IMR-90 (cell line): ENCODE measurements around the gene LDHD. TPM values are rescaled to one million over a fixed set of nuclear protein-coding genes. Genes with fewer than 3 reads are reported as not detected.

Experiments
- ATAC-seq: fragments of 200-7000 bp; cut with Tn5 transposase; 2 replicates; pipeline ENCODE4 v1.9.1; 2020; ENCODE audit warnings: low read depth, mild to moderate bottlenecking, moderate library complexity
- BruUV-seq: library from RNA; stranded (reverse); fragments of 400-500 nt; replicated peaks from 2 replicates; lab custom pipeline; 2021; lab: Mats Ljungman, UMichigan
- CTCF ChIA-PET: fragments of 300-600 bp; formaldehyde crosslinking; extraction: SDS; loops from one replicate; lab custom pipeline; 2021; ENCODE audit warnings: antibody characterized with exemption; lab: Yijun Ruan, JAX
- POLR2A ChIA-PET: fragments of 300-600 bp; sonication (Branson Sonifier 250); formaldehyde crosslinking; loops from one replicate; lab custom pipeline; 2022; ENCODE audit warnings: antibody characterized with exemption; ENCODE audit not compliant: unreplicated experiment; lab: Charles Lee
- DNase-seq: peaks from one replicate; pipeline ENCODE4 v3.0.0; 2013
- H2AFZ ChIP-seq: replicated peaks from 2 replicates; pipeline ENCODE3; 2013; ENCODE audit warnings: low read length, mild to moderate bottlenecking; ENCODE audit not compliant: poor library complexity
- H2AK5ac ChIP-seq: 2 replicates; pipeline ENCODE4 v1.6.1; 2013; ENCODE audit warnings: low read depth, low read length, inconsistent platforms
- H2AK9ac ChIP-seq: replicated peaks from 2 replicates; pipeline ENCODE3; 2013; ENCODE audit warnings: mild to moderate bottlenecking, low read depth, low read length, moderate library complexity; ENCODE audit not compliant: poor library complexity
- H2BK120ac ChIP-seq: 2 replicates; pipeline ENCODE4 v1.6.1; 2013; ENCODE audit warnings: low read depth, low read length, inconsistent platforms
- H2BK15ac ChIP-seq: 3 replicates; pipeline ENCODE4 v1.6.1; 2013; ENCODE audit warnings: low read depth, low read length, inconsistent platforms
- H2BK20ac ChIP-seq: 2 replicates; pipeline ENCODE4 v1.6.1; 2013; ENCODE audit warnings: low read depth, mild to moderate bottlenecking, inconsistent platforms, low read length, moderate library complexity
- H2BK5ac ChIP-seq: 2 replicates; pipeline ENCODE4 v1.6.1; 2013; ENCODE audit warnings: mild to moderate bottlenecking, low read depth, low read length, inconsistent platforms; ENCODE audit not compliant: poor library complexity, severe bottlenecking
- H3K14ac ChIP-seq: replicated peaks from 2 replicates; pipeline ENCODE4 v1.6.1; 2013; ENCODE audit warnings: low read depth, low read length, inconsistent platforms
- H3K18ac ChIP-seq: 2 replicates; pipeline ENCODE4 v1.6.1; 2013; ENCODE audit warnings: low read depth, low read length, control low read depth
- H3K23ac ChIP-seq: 2 replicates; pipeline ENCODE4 v1.6.1; 2013; ENCODE audit warnings: low read depth, low read length, inconsistent platforms
- H3K27ac ChIP-seq: 2 replicates; pipeline ENCODE4 v1.5.1; 2013; ENCODE audit warnings: mild to moderate bottlenecking, control low read depth, low read length; ENCODE audit not compliant: insufficient read depth
- H3K27me3 ChIP-seq: 2 replicates; pipeline ENCODE4 v1.6.1; 2013; ENCODE audit warnings: low read length; ENCODE audit not compliant: control insufficient read depth, insufficient read depth
- H3K36me3 ChIP-seq: 2 replicates; pipeline ENCODE4 v1.6.1; 2013; ENCODE audit warnings: low read length, mixed read lengths; ENCODE audit not compliant: control insufficient read depth, insufficient read depth
- H3K4ac ChIP-seq: 2 replicates; pipeline ENCODE4 v1.6.1; 2013; ENCODE audit warnings: low read depth, low read length, inconsistent platforms
- H3K4me1 ChIP-seq: 2 replicates; pipeline ENCODE4 v1.6.1; 2013; ENCODE audit warnings: low read length, mixed read lengths; ENCODE audit not compliant: control insufficient read depth, insufficient read depth
- H3K4me2 ChIP-seq: 2 replicates; pipeline ENCODE4 v1.6.1; 2013; ENCODE audit warnings: low read depth, mild to moderate bottlenecking, control low read depth, low read length, moderate library complexity
- H3K4me3 ChIP-seq: 2 replicates; pipeline ENCODE4 v1.5.1; 2013; ENCODE audit warnings: low read depth, mild to moderate bottlenecking, control low read depth, low read length, moderate library complexity; ENCODE audit not compliant: insufficient read depth
- H3K56ac ChIP-seq: 2 replicates; pipeline ENCODE4 v1.6.1; 2013; ENCODE audit warnings: low read length, inconsistent platforms; ENCODE audit not compliant: insufficient read depth; ENCODE audit errors: extremely low read depth
- H3K79me1 ChIP-seq, 2 experiments: 2 replicates each; pipeline ENCODE4 v1.6.1; 2013; ENCODE audit warnings: low read length in 2 of 2, inconsistent platforms in 1 of 2, low read depth in 1 of 2
- H3K9ac ChIP-seq: 2 replicates; pipeline ENCODE4 v1.6.1; 2013; ENCODE audit warnings: low read depth, low read length, control low read depth
- H3K9me1 ChIP-seq: 2 replicates; pipeline ENCODE4 v1.6.1; 2013; ENCODE audit warnings: low read length, inconsistent platforms; ENCODE audit not compliant: insufficient read depth
- H3K9me3 ChIP-seq: 2 replicates; pipeline ENCODE4 v1.6.1; 2013; ENCODE audit warnings: low read length; ENCODE audit not compliant: control insufficient read depth, insufficient read depth
- H4K20me1 ChIP-seq: 2 replicates; pipeline ENCODE4 v1.6.1; 2013; ENCODE audit warnings: low read length, inconsistent platforms; ENCODE audit not compliant: insufficient read depth
- H4K5ac ChIP-seq: 2 replicates; pipeline ENCODE4 v1.6.1; 2013; ENCODE audit warnings: mild to moderate bottlenecking, low read depth, low read length, control low read depth
- H4K8ac ChIP-seq, 2 experiments: 2 replicates each; pipeline ENCODE4 v1.6.1; 2013; ENCODE audit warnings: low read depth in 2 of 2, low read length in 2 of 2, control low read depth in 1 of 2, inconsistent platforms in 1 of 2
- H4K91ac ChIP-seq: 2 replicates; pipeline ENCODE4 v1.6.1; 2013; ENCODE audit warnings: low read depth, low read length, inconsistent platforms; ENCODE audit not compliant: insufficient read depth
- BHLHE40 ChIP-seq: fragments of 150-350 bp; IDR thresholded peaks from 2 replicates; pipeline ENCODE4 v1.6.1; 2016; ENCODE audit warnings: mild to moderate bottlenecking, low read depth, low read length
- CEBPB ChIP-seq: IDR thresholded peaks from 2 replicates; pipeline ENCODE4 v1.6.1; 2012; ENCODE audit warnings: low read depth, low read length, improper control_type of control experiment
- CHD1 ChIP-seq: IDR thresholded peaks from 2 replicates; pipeline ENCODE4 v1.6.1; 2012; ENCODE audit warnings: low read depth, low read length, improper control_type of control experiment
- CTCF ChIP-seq: conservative IDR thresholded peaks from 2 replicates; pipeline ENCODE4 v1.5.1; 2012; ENCODE audit warnings: mild to moderate bottlenecking, low read depth, low read length, improper control_type of control experiment
- ELK1 ChIP-seq: fragments of 150-350 bp; IDR thresholded peaks from 2 replicates; pipeline ENCODE4 v1.6.1; 2016; ENCODE audit warnings: low read depth, mild to moderate bottlenecking, low read length, moderate library complexity, borderline replicate concordance
- FOS ChIP-seq: fragments of 150-350 bp; IDR thresholded peaks from 2 replicates; pipeline ENCODE4 v1.6.1; 2016; ENCODE audit warnings: low read depth, low read length
- MAFK ChIP-seq: IDR thresholded peaks from 2 replicates; pipeline ENCODE4 v1.6.1; 2012; ENCODE audit warnings: low read depth, low read length, improper control_type of control experiment
- MAZ ChIP-seq: IDR thresholded peaks from 2 replicates; pipeline ENCODE4 v1.6.1; 2012; ENCODE audit warnings: low read depth, mild to moderate bottlenecking, low read length, improper control_type of control experiment, moderate library complexity, borderline replicate concordance
- MXI1 ChIP-seq: IDR thresholded peaks from 2 replicates; pipeline ENCODE4 v1.6.1; 2012; ENCODE audit warnings: low read depth, mild to moderate bottlenecking, low read length, moderate library complexity, borderline replicate concordance
- NFE2L2 ChIP-seq: fragments of 150-350 bp; IDR thresholded peaks from 2 replicates; pipeline ENCODE4 v1.6.1; 2016; ENCODE audit warnings: low read depth, mild to moderate bottlenecking, low read length
- POLR2A ChIP-seq: IDR thresholded peaks from 2 replicates; pipeline ENCODE4 v1.6.1; 2012; ENCODE audit warnings: mild to moderate bottlenecking, low read depth, low read length
- RAD21 ChIP-seq: IDR thresholded peaks from 2 replicates; pipeline ENCODE4 v1.6.1; 2012; ENCODE audit warnings: low read length, improper control_type of control experiment
- RCOR1 ChIP-seq: IDR thresholded peaks from 2 replicates; pipeline ENCODE4 v1.6.1; 2012; ENCODE audit warnings: mild to moderate bottlenecking, low read length, improper control_type of control experiment; ENCODE audit not compliant: insufficient replicate concordance
- RFX5 ChIP-seq: IDR thresholded peaks from 2 replicates; pipeline ENCODE4 v1.8.0; 2012; ENCODE audit warnings: low read depth, mild to moderate bottlenecking, low read length, moderate library complexity
- SMC3 ChIP-seq: fragments of 150-350 bp; IDR thresholded peaks from 2 replicates; pipeline ENCODE4 v1.6.1; 2016; ENCODE audit warnings: low read depth, mild to moderate bottlenecking, antibody characterized with exemption, low read length, moderate library complexity
- WGBS, 2 experiments: methylation state at CpG; one replicate each; pipeline versions ENCODE4 v1.1.5 to v1.1.7; 2013; ENCODE audit warnings: missing lambda C conversion rate in 2 of 2; ENCODE audit not compliant: insufficient read length in 1 of 2; ENCODE audit errors: extremely low coverage in 2 of 2; 5-methylcytosine and 5-hydroxymethylcytosine counted together
- dilution Hi-C: fragments of 300-500 bp; cut with HindIII; formaldehyde crosslinking; loops from one replicate; pipeline ENCODE4 v1.14.3; 2018; ENCODE audit warnings: low sequenced_read_pairs; ENCODE audit not compliant: unreplicated experiment
- in situ Hi-C: fragments of 300-500 bp; cut with MboI; formaldehyde crosslinking; loops from 3 replicates; pipeline ENCODE4 v1.14.3; 2019; ENCODE audit warnings: low sequenced_read_pairs, inconsistent platforms, mixed read lengths
- intact Hi-C: fragments of 100-400 bp; cut with micrococcal nuclease; formaldehyde crosslinking; loops from 2 replicates; pipeline ENCODE4 v1.10.0; 2022
- polyA plus RNA-seq, 3 experiments: library from polyadenylated mRNA; depleted of rRNA; stranded (reverse); fragments of >200 nt; gene quantifications; 2 replicates each; pipeline ENCODE4 v1.2.3, GENCODE V29; 2012; ENCODE audit warnings: low replicate concordance in 1 of 3
- total RNA-seq: library from RNA; depleted of rRNA; stranded (reverse); fragments of >200 nt; gene quantifications from 2 replicates; pipeline ENCODE4 v1.2.3, GENCODE V29; 2012

LDHD gene
- total and polyA plus RNA-seq, 2 of the 4 experiments (the other 2 are of a cell fraction): under 0.01 to 0.26 TPM

GRCh38 chr16:75080205-75081029 is 36.2 kb downstream of the LDHD start:
- Histone ChIP-seq H3K27ac (no peak overlapping the region; the same call in 1 of the 2 replicates), H2AK5ac (0 out of 2 replicates have a peak overlapping the region, but pooled peaks have one; percentile 58), H4K5ac (no peak overlapping the region), H2BK15ac (no peak overlapping the region), H3K14ac (0 out of 2 replicates have a peak overlapping the region, but pooled peaks have one; percentile 54), H3K9ac (no peak overlapping the region), H3K4ac (peak overlapping the region; percentile 15; the same call in 1 of the 2 replicates), H3K18ac (no peak overlapping the region), H3K4me1 (peaks cover 14% of the 10 kb centered on the region), H2AFZ (peak overlapping the region; percentile 13), H3K79me1 (peaks cover 40 to 77% of the 10 kb centered on the region in 2 experiments), H4K20me1 (peaks cover 22% of the 10 kb centered on the region), H2BK20ac (no peak overlapping the region), H3K4me2 (no peak overlapping the region; the same call in 1 of the 2 replicates), H3K9me3 (no peaks in the 10 kb centered on the region), H4K8ac (peak overlapping the region in 1 of 2 experiments; percentile 26; a peak in 1 of 4 replicates), H4K91ac (no peak overlapping the region), H3K9me1 (peaks cover 27% of the 10 kb centered on the region), H3K56ac (no peak overlapping the region), H2BK5ac (peak overlapping the region; percentile 34), H3K4me3 (no peak overlapping the region), H3K23ac (no peak overlapping the region), H2BK120ac (no peak overlapping the region), H3K27me3 (no peaks in the 10 kb centered on the region), H3K36me3 (peaks cover 2% of the 10 kb centered on the region; the same call in 1 of the 2 replicates), H2AK9ac (no peak overlapping the region)
- dilution Hi-C loops: no loop called here
- ATAC-seq (peak; percentile 94), DNase-seq (peak; percentile 91)
- ChIA-PET CTCF (interaction anchor here (1.0 kb wide), 1 partner anchor 18 kb away, joined by 3 read pairs; no protein-coding TSS in a partner anchor), POLR2A (no interaction called here)
- BruUV-seq: no TSS peak
- intact Hi-C loops: no loop called here
- in situ Hi-C loops: no loop called here
- WGBS, 2 experiments: 90% methylated on average over 4 of the region's 8 CpGs; no CpG with 5 or more reads in 1 of the 2 experiments
- TF ChIP-seq ELK1 (no peak), MXI1 (peak; percentile 66; the same call in 1 of the 2 replicates), NFE2L2 (no peak), POLR2A (no peak), RCOR1 (no peak), RFX5 (no peak), SMC3 (no peak), MAZ (no peak), CHD1 (no peak), MAFK (no peak), CTCF (no peak), CEBPB (0 out of 2 replicates have a peak, but pooled peaks have one; percentile 4), RAD21 (no peak), BHLHE40 (no peak), FOS (peak; percentile 29; the same call in 1 of the 2 replicates)
